Activated T-helper 1 cell treated with anti-CD3 and anti-CD28 coated beads, Interleukin-12 subunit alpha, Interleukin-12 subunit beta, Interleukin-2, Interleukin-4 antibody, amounts not matched to agents 30 ng/mL and 10 ng/mL and 1 ng/mL, durations not matched to agents 14 hours and 24 hours and 36 hours (primary cell): Measurements from ENCODE around the gene FREY1. TPM values are rescaled to one million over a fixed set of nuclear protein-coding genes. Genes with fewer than 3 reads are reported as not detected.

Experiments used
- DNase-seq: peaks from one replicate; pipeline ENCODE4 v3.0.0; 2021; ENCODE audit warnings: low spot score
- H3K27ac Mint-ChIP-seq: one replicate; pipeline ENCODE4 v1.8.0; 2021; ENCODE audit warnings: mild to moderate bottlenecking, mixed read lengths
- H3K27me3 Mint-ChIP-seq: one replicate; pipeline ENCODE4 v1.8.0; 2022; ENCODE audit warnings: mild to moderate bottlenecking, moderate library complexity, mixed read lengths; ENCODE audit not compliant: insufficient read depth
- H3K36me3 Mint-ChIP-seq: one replicate; pipeline ENCODE4 v1.8.0; 2021; ENCODE audit warnings: low read depth, mixed read lengths
- H3K4me1 Mint-ChIP-seq: one replicate; pipeline ENCODE4 v1.8.0; 2021; ENCODE audit warnings: low read depth, mixed read lengths
- H3K4me3 Mint-ChIP-seq: one replicate; pipeline ENCODE4 v1.8.0; 2021; ENCODE audit warnings: mild to moderate bottlenecking, moderate library complexity, mixed read lengths
- H3K9me3 Mint-ChIP-seq: one replicate; pipeline ENCODE4 v1.8.0; 2021; ENCODE audit warnings: mixed read lengths
- intact Hi-C: fragments of 100-400 bp; cut with micrococcal nuclease; formaldehyde crosslinking; loops from one replicate; pipeline ENCODE4 v1.15.1; 2024
- total RNA-seq: library from RNA; stranded (reverse); gene quantifications from 2 replicates; pipeline ENCODE4 v1.2.3, GENCODE V29; 2022

FREY1 gene
- total RNA-seq: 0.59 and 1.9 TPM in 2 replicates

GRCh38 chr11:45906965-45907611 is at the start of gene FREY1:
TSS of gene FREY1 (minus strand) at chr11:45907271. CDS start at chr11:45907245, 26 bp downstream.
- peaks cover 3% of the 10 kb centered on the region for H3K36me3 Mint-ChIP-seq
- no peak for DNase-seq
- H3K27ac Mint-ChIP-seq: no peak within 1 kb of the TSS
- intact Hi-C loops: no loop called here
- no peaks in the 10 kb centered on the region for H3K27me3 Mint-ChIP-seq
- H3K4me1 Mint-ChIP-seq: no peaks in the 10 kb centered on the region
- H3K9me3 Mint-ChIP-seq: no peaks in the 10 kb centered on the region
- H3K4me3 Mint-ChIP-seq: no peak within 1 kb of the TSS

- Mint-ChIP-seq H3K27me3 (no peaks in the 10 kb centered on the region), H3K9me3 (no peaks in the 10 kb centered on the region), H3K27ac (no peak overlapping the region), H3K36me3 (peaks cover 23% of the 10 kb centered on the region), H3K4me1 (no peaks in the 10 kb centered on the region), H3K4me3 (no peak overlapping the region)
- intact Hi-C loops: no loop called here
- DNase-seq: no peak
These were observed 42.9 kb upstream of the FREY1 start for GRCh38 chr11:45949992-45950407.

GRCh38 chr11:45948356-45948755 is 41.3 kb upstream of the FREY1 start:
- Mint-ChIP-seq H3K36me3 (peaks cover 26% of the 10 kb centered on the region), H3K27me3 (no peaks in the 10 kb centered on the region)
- intact Hi-C loops: no loop called here

GRCh38 chr11:45947885-45948284 is 40.8 kb upstream of the FREY1 start:
- intact Hi-C loops: no loop called here
- DNase-seq: no peak
- H3K4me1 Mint-ChIP-seq: no peaks in the 10 kb centered on the region
- no peaks in the 10 kb centered on the region for H3K27me3 Mint-ChIP-seq
- H3K36me3 Mint-ChIP-seq: peaks cover 24% of the 10 kb centered on the region
- no peak overlapping the region for H3K4me3 Mint-ChIP-seq
- H3K9me3 Mint-ChIP-seq: no peaks in the 10 kb centered on the region
- no peak overlapping the region for H3K27ac Mint-ChIP-seq

More at GRCh38 chr11:45948356-45948755, 41.3 kb upstream of the FREY1 start:
- Mint-ChIP-seq H3K4me1 (no peaks in the 10 kb centered on the region), H3K27ac (no peak overlapping the region), H3K9me3 (no peaks in the 10 kb centered on the region), H3K4me3 (no peak overlapping the region)
- no peak for DNase-seq

GRCh38 chr11:45945397-45945999 is 38.4 kb upstream of the FREY1 start:
- no peaks in the 10 kb centered on the region for H3K9me3 Mint-ChIP-seq
- H3K36me3 Mint-ChIP-seq: peaks cover 23% of the 10 kb centered on the region
- intact Hi-C loops: no loop called here
- no peak overlapping the region for H3K27ac Mint-ChIP-seq
- H3K4me1 Mint-ChIP-seq: no peaks in the 10 kb centered on the region
- no peak overlapping the region for H3K4me3 Mint-ChIP-seq
- DNase-seq: no peak
- no peaks in the 10 kb centered on the region for H3K27me3 Mint-ChIP-seq

GRCh38 chr11:45942381-45942780 is 35.3 kb upstream of the FREY1 start:
- H3K4me1 Mint-ChIP-seq: no peaks in the 10 kb centered on the region
- no peak for DNase-seq
- no peak overlapping the region for H3K27ac Mint-ChIP-seq
- no peaks in the 10 kb centered on the region for H3K27me3 Mint-ChIP-seq
- no peak overlapping the region for H3K4me3 Mint-ChIP-seq
- no peaks in the 10 kb centered on the region for H3K9me3 Mint-ChIP-seq
- peaks cover 16% of the 10 kb centered on the region for H3K36me3 Mint-ChIP-seq
- intact Hi-C loops: no loop called here

GRCh38 chr11:45941285-45941684 is 34.2 kb upstream of the FREY1 start:
- intact Hi-C loops: no loop called here
- H3K4me3 Mint-ChIP-seq: no peak overlapping the region
- no peak for DNase-seq
- H3K27me3 Mint-ChIP-seq: no peaks in the 10 kb centered on the region
- H3K36me3 Mint-ChIP-seq: peaks cover 18% of the 10 kb centered on the region
- H3K9me3 Mint-ChIP-seq: no peaks in the 10 kb centered on the region
- H3K4me1 Mint-ChIP-seq: no peaks in the 10 kb centered on the region
- no peak overlapping the region for H3K27ac Mint-ChIP-seq

GRCh38 chr11:45939836-45940235 is 32.8 kb upstream of the FREY1 start:
- no peaks in the 10 kb centered on the region for H3K9me3 Mint-ChIP-seq
- H3K4me1 Mint-ChIP-seq: no peaks in the 10 kb centered on the region
- H3K27ac Mint-ChIP-seq: no peak overlapping the region
- H3K27me3 Mint-ChIP-seq: no peaks in the 10 kb centered on the region
- H3K36me3 Mint-ChIP-seq: peaks cover 7% of the 10 kb centered on the region
- intact Hi-C loops: no loop called here
- no peak for DNase-seq
- H3K4me3 Mint-ChIP-seq: no peak overlapping the region

GRCh38 chr11:45937916-45938315 is 30.8 kb upstream of the FREY1 start:
- peaks cover 5% of the 10 kb centered on the region for H3K36me3 Mint-ChIP-seq
- H3K9me3 Mint-ChIP-seq: no peaks in the 10 kb centered on the region
- H3K27ac Mint-ChIP-seq: no peak overlapping the region
- no peak overlapping the region for H3K4me3 Mint-ChIP-seq
- intact Hi-C loops: no loop called here
- no peaks in the 10 kb centered on the region for H3K4me1 Mint-ChIP-seq
- H3K27me3 Mint-ChIP-seq: no peaks in the 10 kb centered on the region
- no peak for DNase-seq

- intact Hi-C loops: no loop called here
- Mint-ChIP-seq H3K9me3 (no peaks in the 10 kb centered on the region), H3K4me1 (peaks cover 1% of the 10 kb centered on the region), H3K4me3 (no peak overlapping the region), H3K27me3 (no peaks in the 10 kb centered on the region), H3K36me3 (peaks cover 9% of the 10 kb centered on the region), H3K27ac (no peak overlapping the region)
- DNase-seq: no peak
These were observed 29.5 kb upstream of the FREY1 start for GRCh38 chr11:45936511-45937054.

- Mint-ChIP-seq H3K9me3 (no peaks in the 10 kb centered on the region), H3K4me1 (peaks cover 12% of the 10 kb centered on the region), H3K27me3 (no peaks in the 10 kb centered on the region), H3K4me3 (no peak overlapping the region), H3K27ac (no peak overlapping the region), H3K36me3 (peaks cover 10% of the 10 kb centered on the region)
- no peak for DNase-seq
- intact Hi-C loops: no loop called here
These were observed 28.4 kb upstream of the FREY1 start for GRCh38 chr11:45935349-45936064.

GRCh38 chr11:45934580-45935318 is 27.7 kb upstream of the FREY1 start:
- intact Hi-C loops: no loop called here
- Mint-ChIP-seq H3K9me3 (no peaks in the 10 kb centered on the region), H3K4me3 (no peak overlapping the region), H3K27me3 (no peaks in the 10 kb centered on the region), H3K36me3 (peaks cover 10% of the 10 kb centered on the region), H3K27ac (no peak overlapping the region), H3K4me1 (peaks cover 20% of the 10 kb centered on the region)
- DNase-seq: no peak
